T-helper 17 cell (primary cell): ENCODE measurements around the gene ARHGAP4. TPM values are rescaled to one million over a fixed set of nuclear protein-coding genes. Genes with fewer than 3 reads are reported as not detected.

ENCODE experiments used
- ATAC-seq: fragments of 150-1000 bp; cut with Tn5 transposase; 2 replicates; pipeline ENCODE4 v1.10.0; 2021; ENCODE audit warnings: mild to moderate bottlenecking, moderate library complexity
- DNase-seq, 3 donors: peaks; one replicate each; pipeline versions ENCODE4 v3.0.0 to v3.0.0-alpha.2; 2020 to 2021
- H3K9me3 ChIP-seq: one replicate; pipeline ENCODE4 v1.7.0; 2013; ENCODE audit warnings: low read length, mild to moderate bottlenecking; ENCODE audit not compliant: control insufficient read depth, poor library complexity, severe bottlenecking
- H3K27ac Mint-ChIP-seq: one replicate; pipeline ENCODE4 v1.8.0; 2022; ENCODE audit warnings: mild to moderate bottlenecking, moderate library complexity, mixed read lengths
- H3K27me3 Mint-ChIP-seq: one replicate; pipeline ENCODE4 v1.8.0; 2022; ENCODE audit warnings: mixed read lengths
- H3K36me3 Mint-ChIP-seq: one replicate; pipeline ENCODE4 v1.8.0; 2022; ENCODE audit warnings: low read depth, mixed read lengths
- H3K4me1 Mint-ChIP-seq: one replicate; pipeline ENCODE4 v1.8.0; 2022; ENCODE audit warnings: mild to moderate bottlenecking, mixed read lengths
- H3K4me3 Mint-ChIP-seq: one replicate; pipeline ENCODE4 v1.8.0; 2022; ENCODE audit warnings: mild to moderate bottlenecking, moderate library complexity, mixed read lengths
- total RNA-seq, 4 donors: library from RNA in 2 of 4; stranded (reverse) in 2 of 4; gene quantifications; one replicate each; pipeline ENCODE4 v1.2.3 and lab custom pipeline; 2022 to 2026

ARHGAP4 gene
- total RNA-seq, 2 donors from 2014 or later = 374 to 404 TPM

GRCh38 chrX:153878969-153879653, 47.0 kb downstream of the ARHGAP4 start:
- peak; percentile 47 for ATAC-seq
- H3K36me3 Mint-ChIP-seq = no peaks in the 10 kb centered on the region
- peak overlapping the region; percentile 69 for H3K4me3 Mint-ChIP-seq
- peaks cover 6% of the 10 kb centered on the region for H3K4me1 Mint-ChIP-seq
- H3K27ac Mint-ChIP-seq = no peak overlapping the region
- DNase-seq = no peak
- no peaks in the 10 kb centered on the region for H3K27me3 Mint-ChIP-seq
- no peaks in the 10 kb centered on the region for H3K9me3 ChIP-seq

GRCh38 chrX:153878345-153878744, 47.7 kb downstream of the ARHGAP4 start:
- no peak for DNase-seq
- H3K36me3 Mint-ChIP-seq = no peaks in the 10 kb centered on the region
- H3K9me3 ChIP-seq = no peaks in the 10 kb centered on the region
- no peak for ATAC-seq
- no peaks in the 10 kb centered on the region for H3K27me3 Mint-ChIP-seq
- H3K4me1 Mint-ChIP-seq = peaks cover 6% of the 10 kb centered on the region
- H3K27ac Mint-ChIP-seq = no peak overlapping the region
- H3K4me3 Mint-ChIP-seq = no peak overlapping the region

GRCh38 chrX:153877571-153878261, 48.3 kb downstream of the ARHGAP4 start:
- H3K9me3 ChIP-seq = no peaks in the 10 kb centered on the region
- no peak for DNase-seq
- peaks cover 2% of the 10 kb centered on the region for H3K27me3 Mint-ChIP-seq
- no peak overlapping the region for H3K4me3 Mint-ChIP-seq
- peaks cover 6% of the 10 kb centered on the region for H3K4me1 Mint-ChIP-seq
- ATAC-seq = no peak
- H3K27ac Mint-ChIP-seq = no peak overlapping the region
- H3K36me3 Mint-ChIP-seq = no peaks in the 10 kb centered on the region

GRCh38 chrX:153876112-153876491, 50.0 kb downstream of the ARHGAP4 start:
- H3K27ac Mint-ChIP-seq = no peak overlapping the region
- peaks cover 4% of the 10 kb centered on the region for H3K4me1 Mint-ChIP-seq
- ATAC-seq (no peak), DNase-seq (no peak)
- no peak overlapping the region for H3K4me3 Mint-ChIP-seq
- peaks cover 6% of the 10 kb centered on the region for H3K27me3 Mint-ChIP-seq
- no peaks in the 10 kb centered on the region for H3K36me3 Mint-ChIP-seq
- H3K9me3 ChIP-seq = no peaks in the 10 kb centered on the region

- H3K27me3 Mint-ChIP-seq = peaks cover 6% of the 10 kb centered on the region
- H3K4me1 Mint-ChIP-seq = peaks cover 4% of the 10 kb centered on the region
- no peaks in the 10 kb centered on the region for H3K36me3 Mint-ChIP-seq
- DNase-seq (peak; percentile 55 to 63 (median 59)), ATAC-seq (peak; percentile 87)
- no peaks in the 10 kb centered on the region for H3K9me3 ChIP-seq
- H3K4me3 Mint-ChIP-seq = peak overlapping the region; percentile 26
- peak overlapping the region; percentile 78 for H3K27ac Mint-ChIP-seq
These were observed 50.5 kb downstream of the ARHGAP4 start for GRCh38 chrX:153875391-153876111.

- H3K9me3 ChIP-seq = no peaks in the 10 kb centered on the region
- H3K27me3 Mint-ChIP-seq = peaks cover 6% of the 10 kb centered on the region
- peak overlapping the region; percentile 78 for H3K27ac Mint-ChIP-seq
- no peak for DNase-seq
- no peak overlapping the region for H3K4me3 Mint-ChIP-seq
- no peaks in the 10 kb centered on the region for H3K36me3 Mint-ChIP-seq
- peaks cover 4% of the 10 kb centered on the region for H3K4me1 Mint-ChIP-seq
- no peak for ATAC-seq
These were observed 51.5 kb downstream of the ARHGAP4 start for GRCh38 chrX:153874366-153875125.

GRCh38 chrX:153874085-153874365, 52.0 kb downstream of the ARHGAP4 start:
- no peak overlapping the region for H3K27ac Mint-ChIP-seq
- ATAC-seq = no peak

GRCh38 chrX:153873282-153874084, 52.6 kb downstream of the ARHGAP4 start:
- Mint-ChIP-seq H3K27ac (no peak overlapping the region), H3K4me3 (no peak overlapping the region), H3K36me3 (no peaks in the 10 kb centered on the region), H3K4me1 (no peaks in the 10 kb centered on the region), H3K27me3 (peaks cover 6% of the 10 kb centered on the region)
- no peaks in the 10 kb centered on the region for H3K9me3 ChIP-seq
- no peak for DNase-seq
- ATAC-seq = no peak

More at GRCh38 chrX:153874085-153874365, 52.0 kb downstream of the ARHGAP4 start:
- Mint-ChIP-seq H3K4me1 (peaks cover under 1% of the 10 kb centered on the region), H3K27me3 (peaks cover 6% of the 10 kb centered on the region), H3K36me3 (no peaks in the 10 kb centered on the region), H3K4me3 (no peak overlapping the region)
- H3K9me3 ChIP-seq = no peaks in the 10 kb centered on the region
- DNase-seq = no peak

GRCh38 chrX:153871946-153872878, 53.9 kb downstream of the ARHGAP4 start:
- H3K27ac Mint-ChIP-seq = no peak overlapping the region
- no peak for ATAC-seq
- no peaks in the 10 kb centered on the region for H3K36me3 Mint-ChIP-seq
- peaks cover 6% of the 10 kb centered on the region for H3K27me3 Mint-ChIP-seq
- no peaks in the 10 kb centered on the region for H3K4me1 Mint-ChIP-seq
- no peaks in the 10 kb centered on the region for H3K9me3 ChIP-seq
- no peak for DNase-seq
- H3K4me3 Mint-ChIP-seq = peak overlapping the region; percentile 41

GRCh38 chrX:153871451-153871850, 54.6 kb downstream of the ARHGAP4 start:
- Mint-ChIP-seq H3K27ac (no peak overlapping the region), H3K36me3 (no peaks in the 10 kb centered on the region), H3K27me3 (peaks cover 6% of the 10 kb centered on the region), H3K4me1 (no peaks in the 10 kb centered on the region), H3K4me3 (no peak overlapping the region)
- no peaks in the 10 kb centered on the region for H3K9me3 ChIP-seq
- no peak for ATAC-seq
- DNase-seq = no peak

GRCh38 chrX:153870791-153871360, 55.2 kb downstream of the ARHGAP4 start:
- no peaks in the 10 kb centered on the region for H3K9me3 ChIP-seq
- DNase-seq (no peak), ATAC-seq (no peak)
- no peaks in the 10 kb centered on the region for H3K36me3 Mint-ChIP-seq
- no peak overlapping the region for H3K27ac Mint-ChIP-seq
- peaks cover 6% of the 10 kb centered on the region for H3K27me3 Mint-ChIP-seq
- no peaks in the 10 kb centered on the region for H3K4me1 Mint-ChIP-seq
- H3K4me3 Mint-ChIP-seq = no peak overlapping the region
